AG10803 (cell line): ENCODE measurements around the gene GNB1.
"Not testable (repeated sequence)": the region's sequence is repeated elsewhere in the genome, so short reads cannot be mapped to it uniquely, and the experiment has no call there.

ENCODE experiments used
- DNase-seq: peaks from one replicate; pipeline ENCODE4 v3.0.0; 2010; ENCODE audit warnings: low read depth
- H3K4me3 ChIP-seq: 2 replicates; pipeline ENCODE4 v1.5.1; 2011; ENCODE audit warnings: mild to moderate bottlenecking, low read length, control low read depth
- TF ChIP-seq, protein P1 (sequence below): conservative IDR thresholded peaks from 2 replicates; pipeline ENCODE4 v1.5.1; 2011; ENCODE audit warnings: mild to moderate bottlenecking, low read length, control low read depth, inconsistent platforms

GNB1 gene

DNA sequence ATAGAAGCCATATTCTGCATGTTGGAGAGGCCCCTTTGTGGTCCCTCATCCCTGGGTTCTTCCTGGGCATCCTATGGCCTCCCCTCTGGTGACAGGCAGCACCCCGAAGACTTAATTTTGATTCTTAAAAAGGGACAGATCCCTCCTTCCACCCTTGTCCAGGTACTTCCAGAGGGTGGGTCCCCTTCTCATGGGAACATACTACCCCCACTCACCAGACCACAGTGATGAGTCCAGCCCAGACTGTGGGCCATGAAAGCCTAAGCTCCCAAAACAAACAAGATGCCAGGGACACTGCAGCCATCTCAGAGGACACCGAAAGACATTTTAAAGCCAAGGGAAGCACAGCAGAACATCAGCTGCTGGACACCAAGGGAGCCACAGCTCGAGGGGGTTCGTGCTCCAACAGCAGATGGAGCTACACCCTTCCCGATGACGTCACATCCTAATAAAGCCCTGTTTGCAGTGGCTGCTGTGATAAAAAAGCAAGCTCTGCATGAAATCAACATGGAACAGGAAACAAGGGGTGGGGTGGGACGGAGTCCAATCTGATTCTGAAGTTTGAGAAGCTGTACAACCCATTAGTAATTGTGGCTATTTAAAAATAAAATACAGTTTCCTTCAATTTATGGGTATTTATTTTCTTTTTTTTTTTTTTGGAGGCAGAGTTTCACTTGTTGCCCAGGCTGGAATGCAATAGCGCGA is 32.4 kb downstream of the GNB1 start:
- TF ChIP-seq, protein P1, sequence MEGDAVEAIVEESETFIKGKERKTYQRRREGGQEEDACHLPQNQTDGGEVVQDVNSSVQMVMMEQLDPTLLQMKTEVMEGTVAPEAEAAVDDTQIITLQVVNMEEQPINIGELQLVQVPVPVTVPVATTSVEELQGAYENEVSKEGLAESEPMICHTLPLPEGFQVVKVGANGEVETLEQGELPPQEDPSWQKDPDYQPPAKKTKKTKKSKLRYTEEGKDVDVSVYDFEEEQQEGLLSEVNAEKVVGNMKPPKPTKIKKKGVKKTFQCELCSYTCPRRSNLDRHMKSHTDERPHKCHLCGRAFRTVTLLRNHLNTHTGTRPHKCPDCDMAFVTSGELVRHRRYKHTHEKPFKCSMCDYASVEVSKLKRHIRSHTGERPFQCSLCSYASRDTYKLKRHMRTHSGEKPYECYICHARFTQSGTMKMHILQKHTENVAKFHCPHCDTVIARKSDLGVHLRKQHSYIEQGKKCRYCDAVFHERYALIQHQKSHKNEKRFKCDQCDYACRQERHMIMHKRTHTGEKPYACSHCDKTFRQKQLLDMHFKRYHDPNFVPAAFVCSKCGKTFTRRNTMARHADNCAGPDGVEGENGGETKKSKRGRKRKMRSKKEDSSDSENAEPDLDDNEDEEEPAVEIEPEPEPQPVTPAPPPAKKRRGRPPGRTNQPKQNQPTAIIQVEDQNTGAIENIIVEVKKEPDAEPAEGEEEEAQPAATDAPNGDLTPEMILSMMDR = peak; percentile 59
- peak overlapping the region; percentile 37 for H3K4me3 ChIP-seq
- peak; percentile 86 for DNase-seq

DNA sequence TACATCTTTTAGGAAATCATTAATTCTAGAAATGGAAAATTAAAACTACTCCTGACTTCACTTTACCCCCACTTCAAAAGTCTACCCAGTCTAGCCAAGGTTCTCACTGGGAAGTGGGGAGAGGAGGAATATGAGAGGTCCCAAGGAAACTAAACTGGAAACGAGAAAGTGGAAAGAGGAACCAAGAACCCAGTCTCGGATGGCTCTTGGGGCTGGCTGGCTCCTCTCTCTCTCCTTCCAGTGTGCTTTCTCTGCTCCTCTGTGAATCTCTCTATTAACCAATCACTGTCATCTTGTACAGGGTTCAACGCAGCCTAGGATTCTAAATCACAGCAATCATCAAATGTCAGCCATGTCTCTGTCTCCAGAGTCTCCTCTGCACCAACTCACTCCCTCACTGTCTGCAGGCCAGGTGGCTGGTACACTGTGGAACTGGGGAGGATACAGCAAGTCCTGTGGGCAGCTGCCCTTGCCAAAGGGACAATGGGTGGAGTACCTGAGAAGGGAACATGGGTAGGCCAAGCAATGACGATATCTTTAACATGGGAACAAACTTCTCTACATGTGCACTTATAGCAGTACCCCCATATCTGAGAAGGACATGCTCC is 33.7 kb downstream of the GNB1 start:
- H3K4me3 ChIP-seq = no peak overlapping the region
- TF ChIP-seq, protein P1 = no peak
- DNase-seq = no peak

DNA sequence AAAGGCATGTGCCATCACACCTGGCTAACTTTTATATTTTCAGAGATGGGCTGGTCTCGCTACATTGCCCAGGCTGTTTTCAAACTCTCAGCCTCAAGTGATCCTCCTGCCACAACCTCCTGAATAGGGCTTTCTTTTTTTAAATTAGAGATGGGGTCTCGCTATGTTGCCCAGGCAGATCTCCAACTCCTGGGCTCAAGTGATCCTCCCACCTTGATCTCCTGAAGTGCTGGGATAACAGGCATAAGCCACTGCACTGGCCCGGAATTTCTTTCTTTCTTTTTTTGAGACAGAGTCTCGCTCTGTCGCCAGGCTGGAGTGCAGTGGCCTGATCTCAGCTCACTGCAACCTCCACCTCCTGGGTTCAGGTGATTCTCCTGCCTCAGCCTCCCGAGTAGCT is 34.7 kb downstream of the GNB1 start:
- not testable (repeated sequence) for DNase-seq, H3K4me3 ChIP-seq

DNA sequence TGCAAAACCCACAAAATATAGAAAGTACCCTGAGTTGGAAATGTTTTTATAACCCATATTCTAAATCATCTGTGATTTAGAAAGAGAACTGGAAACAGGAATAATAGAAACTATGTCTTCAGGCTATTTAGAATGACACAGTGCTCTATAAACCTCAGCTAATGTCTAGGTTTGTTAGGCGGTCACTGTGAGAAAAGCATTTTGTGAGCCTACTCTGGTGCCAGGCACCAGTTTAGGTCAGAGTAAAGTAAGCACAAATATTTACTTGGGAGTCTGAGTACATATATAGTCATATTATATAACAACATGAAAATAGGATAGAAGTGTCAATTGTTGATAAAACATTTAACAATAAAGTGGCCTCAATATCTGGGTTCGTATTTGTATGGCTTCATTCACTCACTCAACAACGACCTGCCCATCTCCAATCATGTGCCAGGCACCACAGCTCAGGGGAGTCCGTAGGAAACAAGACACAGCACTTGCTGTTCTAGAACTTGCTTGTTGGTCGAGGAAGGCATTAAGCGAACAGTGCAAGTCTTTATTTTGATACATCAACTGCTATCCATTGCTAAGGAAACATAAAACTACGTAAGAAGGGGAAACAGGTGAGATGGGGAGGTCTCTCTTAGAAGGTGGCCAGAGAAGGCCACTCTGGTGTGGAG is 37.2 kb downstream of the GNB1 start:
- TF ChIP-seq, protein P1 = no peak
- DNase-seq = no peak
- no peak overlapping the region for H3K4me3 ChIP-seq

DNA sequence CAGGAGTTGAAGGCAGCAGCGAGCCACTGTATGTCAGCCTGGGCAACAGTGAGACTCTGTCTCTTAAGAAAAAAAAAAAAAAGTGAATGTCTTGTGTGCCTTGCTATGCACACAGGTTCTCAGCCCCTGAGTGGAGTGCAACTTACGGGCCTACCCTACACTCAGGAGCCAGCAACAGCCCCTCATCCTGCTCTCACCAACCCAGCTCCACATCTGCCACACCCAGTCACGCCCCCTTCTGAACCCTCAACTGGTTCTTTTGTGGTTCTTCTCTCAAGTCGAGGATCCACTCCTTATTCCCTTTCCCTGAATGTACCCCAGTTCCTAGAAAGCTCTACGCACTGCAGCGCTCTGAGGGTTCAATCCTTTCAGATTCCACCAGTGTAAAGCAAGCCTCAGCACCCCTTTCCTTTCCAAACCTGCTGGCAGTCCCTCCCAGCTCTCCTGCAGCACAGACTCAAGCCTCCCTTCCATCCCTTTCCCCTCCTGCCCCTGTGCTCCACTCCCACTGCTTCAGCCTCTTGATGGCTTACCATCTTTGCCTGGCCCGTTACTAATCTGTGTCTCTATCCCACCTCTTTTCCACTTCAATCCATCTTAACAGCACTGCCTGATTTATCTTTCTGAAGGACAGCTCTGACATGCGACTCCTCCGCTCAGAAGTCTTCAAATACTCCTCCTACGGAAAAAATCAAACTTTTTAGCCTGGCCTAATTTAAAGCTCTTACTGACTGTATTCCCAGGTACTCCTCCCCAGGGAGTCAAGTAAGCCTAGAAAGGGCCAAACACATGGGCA is 38.1 kb downstream of the GNB1 start:
- TF ChIP-seq, protein P1 = no peak
- no peak overlapping the region for H3K4me3 ChIP-seq
- no peak for DNase-seq

DNA sequence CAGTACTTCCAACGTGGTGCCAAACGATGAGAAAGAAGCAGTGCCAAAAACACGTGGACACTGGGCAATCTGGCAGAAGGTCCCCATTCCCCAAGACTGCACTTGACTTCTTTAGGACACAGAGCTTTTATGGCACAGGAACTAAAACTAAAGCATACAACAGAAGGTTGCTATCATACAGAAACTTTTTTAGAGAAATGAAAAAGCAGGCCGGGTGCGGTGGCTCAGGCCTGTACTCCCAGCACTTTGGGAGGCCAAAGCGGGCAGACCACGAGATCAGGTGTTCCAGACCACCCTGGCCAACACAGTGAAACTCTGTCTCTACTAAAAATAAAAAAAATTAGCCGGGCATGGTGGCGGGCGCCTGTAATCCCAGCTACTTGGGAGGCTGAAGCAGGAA is 43.0 kb downstream of the GNB1 start:
- TF ChIP-seq, protein P1 = no peak
- no peak for DNase-seq

More for the DNA sequence above, 43.0 kb downstream of the GNB1 start:
- H3K4me3 ChIP-seq = no peak overlapping the region
